GM21515 (cell line): ENCODE measurements around the gene TNK2.
"Not testable (repeated sequence)": the region's sequence is repeated elsewhere in the genome, so short reads cannot be mapped to it uniquely, and the experiment has no call there.

Source experiments
- ATAC-seq: cut with Tn5 transposase; IDR thresholded peaks from one replicate; pipeline ENCODE4 v1.9.1; 2021; ENCODE audit not compliant: unreplicated experiment

TNK2 gene

GRCh38 chr3:195872097-195872496 is 36.3 kb downstream of the TNK2 start:
- ATAC-seq = no peak

GRCh38 chr3:195871686-195872085 is 36.7 kb downstream of the TNK2 start:
- not testable (repeated sequence) for ATAC-seq

- no peak for ATAC-seq
Measured at GRCh38 chr3:195870937-195871336, 37.4 kb downstream of the TNK2 start.

GRCh38 chr3:195870442-195870841 is 37.9 kb downstream of the TNK2 start:
- no peak for ATAC-seq

- no peak for ATAC-seq
Measured at GRCh38 chr3:195869413-195870001, 38.8 kb downstream of the TNK2 start.

GRCh38 chr3:195868866-195869412 is 39.4 kb downstream of the TNK2 start:
- no peak for ATAC-seq

GRCh38 chr3:195868336-195868865 is 40.0 kb downstream of the TNK2 start:
- no peak for ATAC-seq

GRCh38 chr3:195867631-195868335 is 40.6 kb downstream of the TNK2 start:
- no peak for ATAC-seq

- no peak for ATAC-seq
Measured at GRCh38 chr3:195866686-195867511, 41.5 kb downstream of the TNK2 start.

GRCh38 chr3:195865752-195866151 is 42.6 kb downstream of the TNK2 start:
- ATAC-seq = no peak

- peak; percentile 47 for ATAC-seq
Measured at GRCh38 chr3:195863121-195864061, 45.0 kb downstream of the TNK2 start.

- not testable (repeated sequence) for ATAC-seq
Measured at GRCh38 chr3:195862318-195862717, 46.0 kb downstream of the TNK2 start.

GRCh38 chr3:195860456-195860855 is 47.9 kb downstream of the TNK2 start:
- no peak for ATAC-seq

GRCh38 chr3:195859846-195860411 is 48.4 kb downstream of the TNK2 start:
- no peak for ATAC-seq

- ATAC-seq = no peak
Measured at GRCh38 chr3:195859061-195859845, 49.1 kb downstream of the TNK2 start.

GRCh38 chr3:195856410-195857084 is 51.8 kb downstream of the TNK2 start:
- ATAC-seq = no peak

GRCh38 chr3:195855471-195856409 is 52.6 kb downstream of the TNK2 start:
- no peak for ATAC-seq
